ENCODE results near the gene DHRS2. TPM values are rescaled to one million over a fixed set of nuclear protein-coding genes. Genes with fewer than 3 reads are reported as not detected.

DHRS2 gene
- polyA plus RNA-seq, 1 of the 3 experiments (the other 2 are of a cell fraction): 1.2 TPM

- no peaks in the 10 kb centered on the region for H3K9me3 ChIP-seq
- no peak for TF ChIP-seq TCF12 (IDR thresholded peaks at IDR 0.05)
- TF ChIP-seq SMC3 (IDR thresholded peaks at IDR 0.05; ENCODE audit: low read depth, low read length): no peak
- no peak for TF ChIP-seq MEF2A (IDR thresholded peaks at IDR 0.05; ENCODE audit: borderline replicate concordance, low read depth)
- TF ChIP-seq GABPA (IDR thresholded peaks at IDR 0.05; ENCODE audit: low read depth): no peak
- TF ChIP-seq RCOR1 (IDR thresholded peaks at IDR 0.05; ENCODE audit: low read length): no peak
- no peak for TF ChIP-seq SIN3A (IDR thresholded peaks at IDR 0.05; ENCODE audit: borderline replicate concordance, low read depth, low read length)
- no peak for TF ChIP-seq RAD21 (IDR thresholded peaks at IDR 0.05; ENCODE audit: low read length)
- TF ChIP-seq RXRA (IDR thresholded peaks at IDR 0.05; ENCODE audit: borderline replicate concordance, low read depth): no peak
- TF ChIP-seq ZBTB33 (IDR thresholded peaks at IDR 0.05; ENCODE audit: borderline replicate concordance, low read depth): no peak
- TF ChIP-seq RFX5 (IDR thresholded peaks at IDR 0.05; ENCODE audit: low read length): no peak
- TF ChIP-seq REST (IDR thresholded peaks at IDR 0.05; ENCODE audit: low read depth, low read length): no peak
- 50% methylated on average over 8 of the region's 8 CpGs for WGBS (ENCODE audit: low lambda C conversion rate)
- no peak overlapping the region for H3K27ac ChIP-seq (ENCODE audit: low read depth in 2 of 2, low read length in 1 of 2)
- H3K79me2 ChIP-seq (ENCODE audit: insufficient read depth): no peaks in the 10 kb centered on the region
- H3K4me3 ChIP-seq (ENCODE audit: low read depth in 2 of 2, low read length in 1 of 2): no peak overlapping the region
- H3K36me3 ChIP-seq (replicated peaks in 1 of 2; ENCODE audit: control insufficient read depth in 1 of 2, insufficient read depth in 2 of 2, low read length in 1 of 2): no peaks in the 10 kb centered on the region
- no peaks in the 10 kb centered on the region for H3F3A ChIP-seq (replicated peaks; ENCODE audit: insufficient read depth)
- CTCF ChIA-PET: interaction anchor here (1.2 kb wide), 1 partner anchor 292 kb away, joined by 4 read pairs; no protein-coding TSS in a partner anchor
- H3K4me1 ChIP-seq (ENCODE audit: control insufficient read depth in 1 of 2, insufficient read depth in 2 of 2, low read depth in 1 of 2, low read length in 1 of 2): peaks cover 12 to 15% of the 10 kb centered on the region in 2 experiments; a peak in 2 of 4 replicates
- no peak overlapping the region for H2AFZ ChIP-seq (ENCODE audit: low read depth)
- no peak overlapping the region for H3K4me2 ChIP-seq
- H3K27me3 ChIP-seq (ENCODE audit: insufficient read depth): no peaks in the 10 kb centered on the region
- POLR2A ChIA-PET: no interaction called here
- H3K9me2 ChIP-seq: no peaks in the 10 kb centered on the region
- H3K9ac ChIP-seq: no peak overlapping the region
- no peaks in the 10 kb centered on the region for H4K20me1 ChIP-seq (ENCODE audit: insufficient read depth)
- DNase-seq: peak; percentile 36
Measured at GRCh38 chr14:23638414-23639047, 2.4 kb downstream of the DHRS2 start.

Measured in SK-N-SH (cell line).